ENCODE data around the gene CARM1. TPM values are rescaled to one million over a fixed set of nuclear protein-coding genes. Genes with fewer than 3 reads are reported as not detected.

Gene CARM1
- polyA plus RNA-seq, 1 donor = 75.2 TPM

Other genes starting within 250 kb of the CARM1 start
- 184 TPM for gene SLC44A2, start 246.0 kb upstream of the CARM1 start, polyA plus RNA-seq (ENCODE audit: insufficient read length)
- 175 TPM for gene ILF3, start 217.2 kb upstream of the CARM1 start, polyA plus RNA-seq (ENCODE audit: insufficient read length)
- gene QTRT1, start 170.1 kb upstream of the CARM1 start, polyA plus RNA-seq (ENCODE audit: insufficient read length) = 36.8 TPM
- 87.4 TPM for gene DNM2, start 153.5 kb upstream of the CARM1 start, polyA plus RNA-seq (ENCODE audit: insufficient read length)
- 41.7 TPM for gene TMED1, start 35.3 kb upstream of the CARM1 start, polyA plus RNA-seq (ENCODE audit: insufficient read length)
- 3.7 TPM for gene C19orf38, start 23.1 kb upstream of the CARM1 start, polyA plus RNA-seq (ENCODE audit: insufficient read length)
- gene YIPF2, start 57.1 kb downstream of the CARM1 start, polyA plus RNA-seq (ENCODE audit: insufficient read length) = 28.6 TPM
- 19.0 TPM for gene TIMM29, start 57.3 kb downstream of the CARM1 start, polyA plus RNA-seq (ENCODE audit: insufficient read length)
- gene SMARCA4, start 89.5 kb downstream of the CARM1 start, polyA plus RNA-seq (ENCODE audit: insufficient read length) = 107 TPM
- 20.4 TPM for gene LDLR, start 217.9 kb downstream of the CARM1 start, polyA plus RNA-seq (ENCODE audit: insufficient read length)

Measured in hindlimb muscle (tissue), 1 donor.